GM13976 (cell line): ENCODE results near the gene ARHGEF25.

Source experiments
- DNase-seq: peaks from one replicate; pipeline ENCODE4 v3.0.0; 2012; ENCODE audit warnings: low spot score
- CTCF ChIP-seq: IDR thresholded peaks from 2 replicates; pipeline ENCODE4 v1.5.1; 2012; ENCODE audit warnings: borderline replicate concordance, mild to moderate bottlenecking; ENCODE audit not compliant: insufficient read depth; ENCODE audit errors: extremely low read depth, missing control alignments, control extremely low read depth
- in situ Hi-C: fragments of 300-500 bp; cut with MboI; formaldehyde crosslinking; loops from one replicate; pipeline ENCODE4 v1.12.0; 2022; ENCODE audit warnings: low sequenced_read_pairs, mixed read lengths, inconsistent platforms; ENCODE audit not compliant: unreplicated experiment

ARHGEF25 gene

DNA sequence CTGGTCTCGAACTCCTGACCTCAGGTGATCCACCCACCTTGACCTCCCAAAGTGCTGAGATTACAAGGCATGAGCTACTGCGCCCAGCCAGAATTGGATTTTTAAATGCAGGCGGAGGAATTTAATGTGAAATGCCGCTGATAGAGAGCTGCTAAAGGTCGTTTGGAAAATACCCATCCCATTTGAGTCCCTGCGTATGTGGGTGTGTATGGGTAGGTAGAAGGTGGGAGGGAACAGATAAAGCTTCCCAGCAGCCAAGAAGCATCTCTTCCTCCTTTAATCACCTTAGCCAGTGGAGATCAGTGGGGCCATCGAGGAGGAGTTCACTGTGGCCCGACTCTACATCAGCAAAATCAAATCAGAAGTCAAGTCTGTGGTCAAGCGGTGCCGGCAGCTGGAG lies 36.4 kb upstream of the ARHGEF25 start:
- TF ChIP-seq CTCF: no peak
- no peak for DNase-seq
- in situ Hi-C loops: no loop called here

GRCh38 chr12:57575771-57576612 lies 35.2 kb upstream of the ARHGEF25 start:
- TF ChIP-seq CTCF: no peak
- DNase-seq: no peak
- in situ Hi-C loops: no loop called here

- TF ChIP-seq CTCF: no peak
Measured at GRCh38 chr12:57576613-57577160, 34.5 kb upstream of the ARHGEF25 start.

DNA sequence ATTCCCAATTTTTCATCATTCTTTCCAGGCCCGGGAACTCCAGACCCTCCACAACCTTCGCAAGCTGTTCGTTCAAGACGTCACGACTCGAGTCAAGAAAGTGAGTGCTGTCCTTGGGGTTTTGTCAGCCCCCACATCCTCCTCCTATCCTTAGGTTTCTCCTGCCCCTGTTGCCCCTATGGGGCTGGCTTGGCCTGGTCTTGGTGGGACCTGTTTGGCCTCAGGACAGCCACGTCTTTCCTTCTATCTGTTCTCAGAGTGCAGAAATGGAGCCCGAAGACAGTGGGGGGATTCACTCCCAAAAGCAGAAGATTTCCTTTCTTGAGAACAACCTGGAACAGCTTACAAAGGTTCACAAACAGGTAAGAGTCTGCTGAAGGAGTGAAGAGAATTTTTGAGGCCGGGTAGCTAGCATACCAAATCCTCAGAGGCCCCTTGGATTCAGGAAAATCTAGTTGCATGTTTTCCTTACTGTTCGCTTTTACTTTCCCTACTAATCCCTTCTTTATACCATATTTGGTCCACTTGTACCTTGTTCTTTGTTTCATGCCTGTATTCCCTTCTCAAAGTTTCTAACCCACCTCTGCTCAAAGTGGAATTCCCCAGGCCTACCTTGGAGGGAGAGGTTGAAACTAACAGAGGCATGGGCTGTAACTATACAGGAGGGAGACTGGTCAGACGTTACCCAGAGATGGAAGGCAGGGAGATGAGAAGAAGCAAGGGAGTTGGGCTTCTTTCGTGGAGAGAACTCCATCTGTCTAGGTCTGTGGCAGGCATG lies 33.1 kb upstream of the ARHGEF25 start:
- TF ChIP-seq CTCF: no peak
- in situ Hi-C loops: no loop called here
- DNase-seq: no peak

More at GRCh38 chr12:57576613-57577160, 34.5 kb upstream of the ARHGEF25 start:
- no peak for DNase-seq
- in situ Hi-C loops: no loop called here

DNA sequence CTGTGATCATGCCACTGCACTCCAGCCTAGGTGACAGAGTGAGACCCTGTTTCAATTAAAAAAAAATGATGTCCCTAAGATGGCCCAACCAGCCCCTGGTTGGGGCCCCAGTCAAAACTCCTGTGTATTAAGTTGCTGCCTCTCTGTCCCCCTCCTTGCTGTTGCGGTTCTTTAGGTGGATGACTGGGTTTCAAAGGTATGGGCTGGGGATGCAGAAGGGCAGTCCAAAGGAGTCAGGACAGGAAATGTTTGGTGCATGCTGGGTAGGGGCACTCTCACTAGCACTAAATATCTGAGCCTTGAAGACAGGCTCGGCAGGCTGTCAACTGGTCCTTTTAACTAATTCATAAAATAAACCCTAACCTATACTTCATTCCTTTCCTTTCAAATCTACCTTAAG lies 32.2 kb upstream of the ARHGEF25 start:
- in situ Hi-C loops: no loop called here
- no peak for TF ChIP-seq CTCF

GRCh38 chr12:57579677-57580465 lies 31.4 kb upstream of the ARHGEF25 start:
- no peak for DNase-seq
- in situ Hi-C loops: no loop called here
- TF ChIP-seq CTCF: no peak

More for the DNA sequence above, 32.2 kb upstream of the ARHGEF25 start:
- no peak for DNase-seq
